22Rv1 (cell line): Measurements from ENCODE around the gene L3MBTL4.

Source experiments
- CTCF ChIP-seq: fragments of 450-650 bp; IDR thresholded peaks from 2 replicates; pipeline ENCODE4 v1.5.1; 2017; ENCODE audit warnings: mild to moderate bottlenecking
- ZFX ChIP-seq: fragments of 450-650 bp; IDR thresholded peaks from 2 replicates; pipeline ENCODE4 v1.6.1; 2017; ENCODE audit warnings: antibody characterized with exemption, borderline replicate concordance

- TF ChIP-seq CTCF (no peak), ZFX (no peak)
Observed at GRCh38 chr18:6363216-6363615, 51.5 kb downstream of the L3MBTL4 start.
